GM12878 (cell line): ENCODE measurements around the gene ARHGAP6. TPM values are rescaled to one million over a fixed set of nuclear protein-coding genes. Genes with fewer than 3 reads are reported as not detected.

ENCODE experiments used
- ATAC-seq: fragments of 200-7000 bp; cut with Tn5 transposase; 3 replicates; pipeline ENCODE4 v1.9.1; 2020; ENCODE audit warnings: mild to moderate bottlenecking, moderate library complexity
- BruUV-seq: library from RNA; stranded (reverse); fragments of 400-500 nt; replicated peaks from 2 replicates; lab custom pipeline; 2021; lab: Mats Ljungman, UMichigan
- CTCF ChIA-PET: fragments of 300-600 bp; sonication (Branson Sonifier 250); formaldehyde crosslinking; extraction: SDS; loops from one replicate; lab custom pipeline; 2021; ENCODE audit warnings: inconsistent platforms; lab: Yijun Ruan, JAX
- POLR2A ChIA-PET: fragments of 350-600 bp; formaldehyde crosslinking; extraction: SDS; loops from one replicate; lab custom pipeline; 2021; ENCODE audit warnings: inconsistent platforms; lab: Charles Lee
- RAD21 ChIA-PET: fragments of 300-600 bp; sonication (Branson Sonifier 250); formaldehyde crosslinking; loops from one replicate; lab custom pipeline; 2023; ENCODE audit warnings: antibody characterized with exemption; ENCODE audit not compliant: unreplicated experiment; lab: Charles Lee
- SMC1A ChIA-PET: fragments of 300-600 bp; sonication (Branson Sonifier 250); formaldehyde crosslinking; loops from one replicate; lab custom pipeline; 2023; ENCODE audit not compliant: unreplicated experiment, uncharacterized antibody; lab: Charles Lee
- DNase-seq: peaks from one replicate; pipeline ENCODE4 v3.0.0-alpha.2; 2011; ENCODE audit warnings: low read depth, low spot score
- FAIRE-seq: peaks from 3 replicates; lab custom pipeline; 2011; peaks lifted over from hg19 to GRCh38; lab: Jason Lieb, UNC
- H2AFZ ChIP-seq: 2 replicates; pipeline ENCODE4 v1.6.0; 2011; ENCODE audit warnings: low read depth, low read length, control low read depth; ENCODE audit not compliant: control insufficient read depth
- H3K27ac ChIP-seq: 2 replicates; pipeline ENCODE4 v1.5.1; 2011; ENCODE audit warnings: control low read depth; ENCODE audit not compliant: control insufficient read depth, insufficient read depth
- H3K27me3 ChIP-seq, 2 experiments: replicated peaks in 1 of 2; 2 replicates each; pipeline versions ENCODE4 v1.6.0 to v1.6.1; 2011; ENCODE audit warnings: low read length in 1 of 2; ENCODE audit not compliant: control insufficient read depth in 2 of 2, insufficient read depth in 2 of 2
- H3K36me3 ChIP-seq, 2 experiments: 2 replicates each; pipeline ENCODE4 v1.5.1; 2011; ENCODE audit warnings: low read length in 1 of 2; ENCODE audit not compliant: control insufficient read depth in 2 of 2, insufficient read depth in 2 of 2
- H3K4me1 ChIP-seq: 2 replicates; pipeline ENCODE4 v1.6.1; 2011; ENCODE audit warnings: mild to moderate bottlenecking, low read length, moderate library complexity, mixed read lengths; ENCODE audit not compliant: control insufficient read depth, insufficient read depth
- H3K4me2 ChIP-seq: 2 replicates; pipeline ENCODE4 v1.6.0; 2011; ENCODE audit warnings: control low read depth; ENCODE audit not compliant: control insufficient read depth, insufficient read depth
- H3K4me3 ChIP-seq: fragments of 200-600 bp; sonication (generic); 2 replicates; pipeline ENCODE4 v1.5.1; 2016
- H3K79me2 ChIP-seq: 2 replicates; pipeline ENCODE4 v1.6.0; 2011; ENCODE audit warnings: low read length; ENCODE audit not compliant: control insufficient read depth, insufficient read depth
- H3K9ac ChIP-seq: 2 replicates; pipeline ENCODE4 v1.8.0; 2011; ENCODE audit warnings: low read length, control low read depth, mixed read lengths; ENCODE audit not compliant: control insufficient read depth, insufficient read depth
- H3K9me3 ChIP-seq: replicated peaks from 3 replicates; pipeline ENCODE4 v1.5.1; 2011; ENCODE audit warnings: mild to moderate bottlenecking, low read length; ENCODE audit not compliant: control insufficient read depth, insufficient read depth
- H4K20me1 ChIP-seq: 2 replicates; pipeline ENCODE4 v1.6.0; 2011; ENCODE audit not compliant: control insufficient read depth, insufficient read depth
- BACH1 ChIP-seq: fragments of 450-650 bp; IDR thresholded peaks from 2 replicates; pipeline ENCODE4 v1.6.1; 2017; ENCODE audit warnings: mild to moderate bottlenecking, borderline replicate concordance
- CBX5 ChIP-seq: sonication (generic); IDR thresholded peaks from 2 replicates; pipeline ENCODE4 v1.6.1; 2016; ENCODE audit warnings: low read depth, moderate library complexity, mild to moderate bottlenecking, inconsistent platforms
- CHD4 ChIP-seq: fragments of 200-600 bp; sonication (generic); IDR thresholded peaks from 2 replicates; pipeline ENCODE4 v1.6.1; 2016; ENCODE audit warnings: mild to moderate bottlenecking
- FOXM1 ChIP-seq: IDR thresholded peaks from 2 replicates; pipeline ENCODE4 v1.6.1; 2012; ENCODE audit warnings: low read depth, mild to moderate bottlenecking, inconsistent platforms, low read length, moderate library complexity
- GABPA ChIP-seq: IDR thresholded peaks from 2 replicates; pipeline ENCODE4 v1.6.1; 2014; ENCODE audit warnings: antibody characterized with exemption, low read depth, mild to moderate bottlenecking, inconsistent platforms
- IKZF2 ChIP-seq, 2 experiments: fragments of 450-650 bp; IDR thresholded peaks; 2 replicates each; pipeline ENCODE4 v1.6.1; 2017; ENCODE audit warnings: mild to moderate bottlenecking in 2 of 2, moderate library complexity in 2 of 2
- POU2F2 ChIP-seq: IDR thresholded peaks from 3 replicates; pipeline ENCODE4 v1.6.1; 2011; ENCODE audit warnings: low read depth, mild to moderate bottlenecking, low read length, borderline replicate concordance
- RAD51 ChIP-seq: fragments of 450-650 bp; IDR thresholded peaks from 2 replicates; pipeline ENCODE4 v1.6.1; 2016; ENCODE audit warnings: moderate library complexity, mild to moderate bottlenecking, inconsistent platforms
- RELA ChIP-seq: fragments of 450-650 bp; IDR thresholded peaks from 2 replicates; pipeline ENCODE4 v1.8.0; 2014; ENCODE audit warnings: borderline replicate concordance; ENCODE audit not compliant: partially characterized antibody
- RFX5 ChIP-seq: IDR thresholded peaks from 2 replicates; pipeline ENCODE4 v1.6.1; 2011; ENCODE audit warnings: low read depth, low read length, improper control_type of control experiment
- SMAD5 ChIP-seq: IDR thresholded peaks from 2 replicates; pipeline ENCODE4 v1.6.1; 2016; ENCODE audit warnings: antibody characterized with exemption, low read depth
- SP1 ChIP-seq: IDR thresholded peaks from one replicate; pipeline ENCODE4 v1.6.1; 2011; ENCODE audit warnings: low read depth, low read length
- TAF1 ChIP-seq: IDR thresholded peaks from 2 replicates; pipeline ENCODE4 v1.6.1; 2011; ENCODE audit warnings: mild to moderate bottlenecking, low read depth, low read length, borderline replicate concordance
- TCF7 ChIP-seq: IDR thresholded peaks from 2 replicates; pipeline ENCODE4 v1.6.1; 2014; ENCODE audit warnings: antibody characterized with exemption, borderline replicate concordance
- YBX1 ChIP-seq: fragments of 450-650 bp; IDR thresholded peaks from 2 replicates; pipeline ENCODE4 v1.6.1; 2016; ENCODE audit warnings: antibody characterized with exemption
- WGBS: methylation state at CpG from one replicate; pipeline ENCODE4 v1.1.6; 2016; ENCODE audit warnings: low lambda C conversion rate; ENCODE audit not compliant: insufficient replicate concordance, insufficient coverage; ENCODE audit errors: missing lambda C conversion rate; 5-methylcytosine and 5-hydroxymethylcytosine counted together
- in situ Hi-C: fragments of 300-500 bp; cut with MboI; formaldehyde crosslinking; loops from 9 replicates; pipeline ENCODE4 v1.14.3; 2018; ENCODE audit warnings: mixed read lengths
- intact Hi-C: fragments of 100-400 bp; cut with micrococcal nuclease; formaldehyde crosslinking; loops from one replicate; pipeline ENCODE4 v1.14.2; 2022; ENCODE audit not compliant: unreplicated experiment
- polyA plus RNA-seq, 11 experiments: library from polyadenylated mRNA; depleted of rRNA in 4 of 11; unstranded in 6 of 11; stranded (reverse) in 5 of 11; fragments of >200 nt; fragmentation: Nextera tagmentation in 4 of 11; fragmentation: Illumina TruSeq in 1 of 11; extraction: Ambion mirVana in 4 of 11; extraction: Trizol in 1 of 11; gene quantifications; 1 replicate in 1 of 11; 2 replicates in 10 of 11; pipeline versions ENCODE4 v1.2.1 to v1.2.3, GENCODE V29; 2011 to 2016; ENCODE audit warnings: inconsistent platforms in 2 of 11, missing spikeins in 2 of 11, low read depth in 1 of 11
- total RNA-seq, 4 experiments: library from RNA; depleted of rRNA in 3 of 4; stranded (reverse); fragments of >200 nt in 3 of 4; fragmentation: Illumina TruSeq in 1 of 4; extraction: Trizol in 1 of 4; gene quantifications; 2 replicates each; pipeline versions ENCODE4 v1.2.1 to v1.2.3, GENCODE V29; 2013 to 2021
- TF ChIP-seq, protein P1 (sequence below): IDR thresholded peaks from 2 replicates; pipeline ENCODE4 v1.6.1; 2011; ENCODE audit warnings: low read depth, mild to moderate bottlenecking, low read length, moderate library complexity, borderline replicate concordance; ENCODE audit errors: extremely low read depth
- TF ChIP-seq, protein P2 (sequence below): fragments of 450-650 bp; IDR thresholded peaks from 2 replicates; pipeline ENCODE4 v1.6.1; 2018; ENCODE audit warnings: mild to moderate bottlenecking, low read depth, moderate library complexity; ENCODE audit not compliant: partially characterized antibody

Gene ARHGAP6
- total and polyA plus RNA-seq, 10 of the 15 experiments (the other 5 are each of a cell fraction or from before 2014, with no cell fraction given): 0.20 to 1.8 (median 0.76) TPM

GRCh38 chrX:11670316-11670715, 4.6 kb upstream of the ARHGAP6 start:
- in situ Hi-C loops: no loop called here
- 0% methylated on average over 1 of the region's 1 CpG for WGBS
- CTCF ChIA-PET: no interaction called here

More at GRCh38 chrX:11670316-11670715, 4.6 kb upstream of the ARHGAP6 start:
- ATAC-seq (no peak), DNase-seq (no peak), FAIRE-seq (peak; percentile 38)
- TF ChIP-seq, protein P1, sequence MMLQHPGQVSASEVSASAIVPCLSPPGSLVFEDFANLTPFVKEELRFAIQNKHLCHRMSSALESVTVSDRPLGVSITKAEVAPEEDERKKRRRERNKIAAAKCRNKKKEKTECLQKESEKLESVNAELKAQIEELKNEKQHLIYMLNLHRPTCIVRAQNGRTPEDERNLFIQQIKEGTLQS: no peak
- TF ChIP-seq BACH1 (no peak), RFX5 (no peak), YBX1 (no peak), IKZF2 (IDR thresholded peaks at IDR 0.05) (no peak), RAD51 (no peak), SMAD5 (no peak), FOXM1 (no peak), TAF1 (no peak), POU2F2 (no peak), CBX5 (no peak), GABPA (no peak), TCF7 (no peak), RELA (no peak), CHD4 (no peak), SP1 (no peak)
- TF ChIP-seq, protein P2, sequence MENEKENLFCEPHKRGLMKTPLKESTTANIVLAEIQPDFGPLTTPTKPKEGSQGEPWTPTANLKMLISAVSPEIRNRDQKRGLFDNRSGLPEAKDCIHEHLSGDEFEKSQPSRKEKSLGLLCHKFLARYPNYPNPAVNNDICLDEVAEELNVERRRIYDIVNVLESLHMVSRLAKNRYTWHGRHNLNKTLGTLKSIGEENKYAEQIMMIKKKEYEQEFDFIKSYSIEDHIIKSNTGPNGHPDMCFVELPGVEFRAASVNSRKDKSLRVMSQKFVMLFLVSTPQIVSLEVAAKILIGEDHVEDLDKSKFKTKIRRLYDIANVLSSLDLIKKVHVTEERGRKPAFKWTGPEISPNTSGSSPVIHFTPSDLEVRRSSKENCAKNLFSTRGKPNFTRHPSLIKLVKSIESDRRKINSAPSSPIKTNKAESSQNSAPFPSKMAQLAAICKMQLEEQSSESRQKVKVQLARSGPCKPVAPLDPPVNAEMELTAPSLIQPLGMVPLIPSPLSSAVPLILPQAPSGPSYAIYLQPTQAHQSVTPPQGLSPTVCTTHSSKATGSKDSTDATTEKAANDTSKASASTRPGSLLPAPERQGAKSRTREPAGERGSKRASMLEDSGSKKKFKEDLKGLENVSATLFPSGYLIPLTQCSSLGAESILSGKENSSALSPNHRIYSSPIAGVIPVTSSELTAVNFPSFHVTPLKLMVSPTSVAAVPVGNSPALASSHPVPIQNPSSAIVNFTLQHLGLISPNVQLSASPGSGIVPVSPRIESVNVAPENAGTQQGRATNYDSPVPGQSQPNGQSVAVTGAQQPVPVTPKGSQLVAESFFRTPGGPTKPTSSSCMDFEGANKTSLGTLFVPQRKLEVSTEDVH: no peak
- H3K27ac ChIP-seq: no peak overlapping the region
- H3K36me3 ChIP-seq: no peaks in the 10 kb centered on the region
- no peaks in the 10 kb centered on the region for H3K79me2 ChIP-seq
- no TSS peak for BruUV-seq
- no peak overlapping the region for H3K4me3 ChIP-seq
- POLR2A ChIA-PET: no interaction called here
- H3K9me3 ChIP-seq: no peaks in the 10 kb centered on the region
- H4K20me1 ChIP-seq: no peaks in the 10 kb centered on the region
- intact Hi-C loops: no loop called here
- RAD21 ChIA-PET: interaction anchor here (0.7 kb wide), 1 partner anchor 93 kb away, joined by 4 read pairs; no protein-coding TSS in a partner anchor
- no peak overlapping the region for H2AFZ ChIP-seq
- H3K27me3 ChIP-seq: no peaks in the 10 kb centered on the region
- H3K4me2 ChIP-seq: no peak overlapping the region
- no peaks in the 10 kb centered on the region for H3K4me1 ChIP-seq
- SMC1A ChIA-PET: no interaction called here
- no peak overlapping the region for H3K9ac ChIP-seq
